Gastrocnemius medialis (tissue), 4 donors: Measurements from ENCODE around the gene MRGPRD.

Experiments
- CTCF ChIP-seq, 5 experiments: fragments of 450-650 bp in 3 of 5; fragments of 200-600 bp in 2 of 5; sonication (generic) in 2 of 5; IDR thresholded peaks in 4 of 5; conservative IDR thresholded peaks in 1 of 5; 1 replicate in 4 of 5; 2 replicates in 1 of 5; pipeline ENCODE4 v1.5.1; 2016 to 2019; ENCODE audit warnings: antibody characterized with exemption in 5 of 5, mild to moderate bottlenecking in 3 of 5, moderate library complexity in 3 of 5
- POLR2A ChIP-seq, 2 donors: fragments of 450-650 bp; IDR thresholded peaks; one replicate each; pipeline ENCODE4 v1.6.1; 2017; ENCODE audit warnings: antibody characterized with exemption in 2 of 2, mild to moderate bottlenecking in 2 of 2, moderate library complexity in 2 of 2

GRCh38 chr11:68947151-68947550 lies 33.6 kb downstream of the MRGPRD start:
- no peak for TF ChIP-seq CTCF (IDR thresholded peaks at IDR 0.05 in 4 of 5, conservative IDR thresholded peaks at IDR 0.05 in 1 of 5)
- TF ChIP-seq POLR2A (IDR thresholded peaks at IDR 0.05) = no peak
